Cortex of kidney (tissue), 1 donor: ENCODE results near the gene FPGS.
"Not testable (repeated sequence)": the region's sequence is repeated elsewhere in the genome, so short reads cannot be mapped to it uniquely, and the experiment has no call there.

Experiments
- DNase-seq: peaks from one replicate; lab custom pipeline; 2025; lab: John Stamatoyannopoulos, UW

The FPGS gene

DNA sequence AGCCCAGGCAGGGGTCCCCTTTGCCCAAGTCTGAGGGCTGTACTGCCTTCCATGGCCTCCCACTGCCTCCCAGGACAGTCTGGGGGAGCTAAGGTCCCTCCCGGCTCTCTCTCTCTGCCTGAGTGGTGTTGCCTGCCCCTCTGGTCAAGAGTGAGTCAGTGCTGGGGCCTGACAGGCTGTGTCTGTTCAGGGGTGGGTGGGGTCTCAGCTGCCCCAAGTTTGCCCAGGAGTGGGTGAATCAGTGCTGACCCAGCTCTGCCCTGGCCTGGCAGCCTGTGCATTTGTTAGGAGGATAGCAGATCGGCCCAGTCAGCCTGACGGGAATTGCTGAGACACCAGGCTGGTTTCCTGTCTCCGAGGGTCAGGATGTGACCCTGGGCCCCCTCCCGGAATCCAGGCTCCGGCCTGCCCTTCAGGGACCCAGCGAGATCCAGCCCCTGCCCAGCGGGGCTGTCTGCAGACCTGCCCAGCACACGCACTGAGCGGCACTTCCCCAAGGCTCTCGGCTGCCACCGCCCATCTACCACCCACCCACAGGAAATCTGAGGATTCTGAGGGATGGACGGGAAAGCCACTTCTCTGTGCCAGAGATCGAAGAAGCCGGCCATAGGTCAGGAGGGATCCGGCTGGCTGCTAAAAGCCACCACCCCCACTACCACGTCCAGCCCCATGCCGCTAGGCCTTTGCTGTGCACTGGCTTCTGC lies 35.8 kb downstream of the FPGS start:
- DNase-seq = no peak

- no peak for DNase-seq
Observed at GRCh38 chr9:127841087-127841835, 38.6 kb downstream of the FPGS start.

GRCh38 chr9:127844821-127845359 lies 42.2 kb downstream of the FPGS start:
- DNase-seq = no peak

GRCh38 chr9:127845619-127846018 lies 42.9 kb downstream of the FPGS start:
- DNase-seq = not testable (repeated sequence)

- DNase-seq = no peak
Observed at GRCh38 chr9:127846443-127847177, 43.9 kb downstream of the FPGS start.

- no peak for DNase-seq
Observed at GRCh38 chr9:127847178-127847510, 44.5 kb downstream of the FPGS start.

DNA sequence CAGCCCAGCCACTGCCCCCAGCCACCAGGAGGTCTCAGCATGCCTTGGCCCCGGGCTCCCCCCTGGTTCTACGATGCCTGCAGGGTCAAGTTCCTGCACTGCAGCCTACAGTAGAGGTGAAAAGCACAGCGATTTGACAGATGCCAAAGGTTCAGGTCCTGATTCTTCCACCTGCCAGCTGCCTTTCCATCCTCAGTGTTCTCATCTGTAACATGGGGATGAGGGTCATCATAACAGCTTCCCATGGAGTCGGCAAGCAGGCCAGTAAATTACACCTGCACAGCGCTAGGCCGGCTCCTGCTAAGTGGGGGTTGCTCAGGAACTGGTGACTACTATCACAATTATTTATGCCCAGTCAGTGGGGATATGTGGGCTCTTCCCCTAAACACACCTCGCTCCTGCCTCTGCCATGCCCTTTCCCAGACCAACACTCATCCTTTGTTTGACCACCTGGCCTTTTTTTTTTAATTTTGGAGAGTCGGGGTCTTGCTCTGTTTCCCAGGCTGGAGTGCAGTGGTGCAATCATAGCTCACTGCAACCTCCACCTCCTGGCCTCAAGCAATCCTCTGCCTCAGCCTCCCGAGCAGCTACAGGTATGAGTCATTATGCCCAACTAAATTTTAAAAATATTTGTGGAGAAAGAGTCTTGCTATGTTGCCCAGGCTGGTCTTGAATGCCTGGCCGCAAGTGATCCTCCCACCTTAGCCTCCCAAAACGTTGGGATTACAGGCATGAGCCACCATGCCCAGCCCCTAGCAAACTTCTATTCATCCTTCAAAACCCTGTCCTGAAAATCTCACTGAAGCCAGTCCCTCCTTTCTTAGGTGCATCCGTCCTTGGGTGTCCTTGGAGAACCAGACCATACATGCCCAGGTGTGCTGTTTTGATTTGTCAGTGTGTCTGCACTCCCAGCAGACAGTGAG lies 45.4 kb downstream of the FPGS start:
- no peak for DNase-seq

GRCh38 chr9:127848756-127849504 lies 46.2 kb downstream of the FPGS start:
- DNase-seq = no peak

- no peak for DNase-seq
Observed at GRCh38 chr9:127850286-127850830, 47.7 kb downstream of the FPGS start.

GRCh38 chr9:127852829-127853228 lies 50.1 kb downstream of the FPGS start:
- DNase-seq = no peak

DNA sequence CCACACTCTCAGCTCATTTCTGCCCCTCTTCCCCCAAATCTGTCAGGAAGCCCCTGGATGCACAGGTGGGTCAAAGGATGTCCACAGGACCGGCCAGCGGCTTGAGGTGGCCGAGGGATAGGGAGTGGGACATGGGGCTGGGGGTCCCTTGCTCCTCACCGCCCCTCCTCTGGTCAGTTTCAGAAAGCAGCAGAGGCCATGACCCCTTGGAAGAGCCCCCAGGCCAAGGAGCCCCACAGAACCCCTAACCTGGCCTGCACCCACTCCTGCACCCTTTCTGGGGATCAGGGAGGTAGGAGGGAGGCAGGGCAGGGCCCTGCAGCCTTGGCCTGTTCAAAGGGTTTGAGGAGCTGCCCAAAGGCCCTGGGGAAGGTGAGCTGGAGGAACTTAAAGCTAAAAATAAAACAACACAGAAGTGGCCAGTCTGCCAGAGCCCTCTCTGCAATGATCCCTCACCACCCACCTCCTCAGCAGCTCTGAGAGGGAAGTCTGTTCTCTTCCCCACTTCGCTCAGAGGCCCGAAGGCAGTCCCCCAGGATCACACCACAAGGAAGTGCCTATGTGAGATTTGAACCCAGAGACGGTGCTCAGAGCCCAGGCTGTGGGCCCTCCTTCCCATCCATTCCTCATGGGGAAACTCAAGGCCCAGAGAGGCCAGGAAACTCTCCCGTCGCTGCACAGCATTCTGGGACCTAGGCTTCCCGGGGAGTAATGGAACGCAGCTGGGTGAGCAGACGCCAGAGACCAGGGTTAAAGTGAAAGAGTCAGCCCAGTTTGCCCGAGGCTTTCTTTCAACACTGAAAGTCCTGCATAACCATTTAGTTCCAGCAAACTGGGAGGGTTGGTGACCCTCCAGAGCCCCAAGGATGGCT lies 50.9 kb downstream of the FPGS start:
- DNase-seq = no peak

DNA sequence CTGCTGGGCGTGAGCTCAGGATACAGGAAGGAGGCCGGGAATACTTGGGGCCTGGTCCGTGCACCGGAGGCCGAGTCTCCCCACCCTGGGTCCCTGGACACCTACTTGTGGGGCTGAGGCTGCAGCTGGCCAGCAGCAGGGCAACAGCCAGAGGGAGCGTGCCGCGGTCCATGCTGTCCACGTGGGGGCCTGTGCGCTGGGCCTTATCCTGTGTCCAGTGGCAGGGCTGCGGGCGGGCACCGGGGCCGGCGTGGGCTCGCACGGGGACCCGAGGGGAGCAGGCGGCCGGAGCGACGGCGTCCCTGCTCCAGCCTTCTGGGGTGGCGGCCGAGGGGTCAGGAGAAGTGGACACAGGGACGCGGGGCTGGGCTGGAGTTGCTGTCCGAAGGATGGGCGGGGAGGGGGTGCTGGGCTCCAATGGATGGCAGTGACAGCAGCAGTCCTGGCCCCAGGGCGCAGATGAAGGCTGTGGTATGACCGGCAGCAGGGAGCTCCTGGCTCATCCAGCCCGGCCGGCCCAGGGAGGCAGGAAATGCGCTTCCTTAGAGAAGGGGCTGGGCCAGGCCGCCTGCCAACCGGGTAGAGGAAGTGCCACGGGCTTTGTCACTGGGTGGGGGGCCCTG lies 51.6 kb downstream of the FPGS start, which contains the start of gene ENG:
Gene ENG (minus strand): TSS at position 475 of the 623 bp plus-strand sequence. CDS start 303 bp downstream, at position 172.
- no peak for DNase-seq

GRCh38 chr9:127854960-127855359 lies 52.3 kb downstream of the FPGS start:
- no peak for DNase-seq

DNA sequence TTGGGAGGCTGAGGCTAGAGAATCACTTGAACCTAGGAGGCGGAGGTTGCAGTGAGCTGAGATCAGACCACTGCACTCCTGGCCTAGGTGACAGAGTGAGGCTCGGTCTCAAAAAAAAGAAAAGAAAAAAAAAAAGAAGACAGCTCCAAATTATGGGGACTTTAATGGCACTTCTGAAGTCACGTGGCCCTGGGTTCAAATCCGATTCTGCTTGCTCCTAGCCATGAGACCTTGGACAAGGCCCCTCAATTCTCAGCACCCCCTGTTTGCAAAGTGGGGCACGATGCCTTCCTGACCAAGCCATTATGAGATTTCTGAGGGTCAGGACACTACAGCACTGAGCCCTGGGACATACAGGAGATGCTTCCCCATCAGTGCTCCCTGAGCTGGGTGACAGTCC lies 52.8 kb downstream of the FPGS start:
- no peak for DNase-seq

DNA sequence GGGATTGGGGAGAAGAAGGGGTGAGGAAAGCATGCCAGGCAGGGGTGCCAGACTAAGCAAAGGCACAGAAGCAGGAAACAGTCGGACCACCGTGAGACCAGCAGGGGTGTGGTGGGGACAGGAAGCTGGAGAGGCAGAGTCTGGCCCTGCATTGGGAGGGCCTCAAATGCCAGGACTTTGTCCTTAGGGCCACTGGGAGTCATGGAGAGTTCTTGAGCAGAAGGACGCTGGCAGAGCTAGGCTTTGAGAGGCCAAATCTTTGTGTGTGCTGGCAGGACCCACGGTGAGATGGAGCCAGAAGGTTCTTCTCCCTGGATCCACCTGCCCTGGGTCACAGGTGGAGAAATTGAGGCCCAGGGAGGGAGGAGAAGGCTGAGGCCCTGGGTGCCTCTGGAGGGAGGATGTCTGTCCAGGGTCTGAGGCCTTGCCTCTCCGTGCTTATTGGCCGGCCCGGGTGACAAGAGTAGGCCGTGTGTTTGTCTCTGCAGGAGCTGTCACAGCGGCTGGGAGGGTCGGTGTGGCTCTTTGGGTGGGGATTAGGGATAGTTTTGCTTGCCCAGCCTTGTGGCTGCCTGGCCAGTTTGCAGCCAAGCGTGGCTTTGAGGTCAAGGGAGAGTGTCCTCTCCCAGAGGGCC lies 53.5 kb downstream of the FPGS start:
- DNase-seq = no peak

DNA sequence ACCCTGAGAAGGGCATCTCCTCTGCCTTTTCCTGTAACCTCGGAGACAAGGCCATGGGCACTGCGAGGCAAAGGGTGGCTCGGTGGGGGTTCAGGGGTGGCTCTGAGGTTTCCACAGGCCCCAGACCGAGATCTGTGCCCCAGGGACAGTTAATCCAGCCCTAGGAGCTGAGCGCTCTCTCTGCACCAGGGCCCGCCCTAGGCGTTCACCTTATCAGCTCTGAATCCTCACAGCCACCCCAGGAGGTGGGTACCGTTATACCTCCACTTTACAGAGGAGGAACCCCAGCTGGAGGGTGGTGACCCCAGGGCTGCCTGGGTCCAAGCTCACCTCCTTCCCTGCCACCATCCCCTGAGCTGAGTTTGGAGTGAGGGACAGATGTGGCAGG lies 54.0 kb downstream of the FPGS start:
- DNase-seq = no peak

DNA sequence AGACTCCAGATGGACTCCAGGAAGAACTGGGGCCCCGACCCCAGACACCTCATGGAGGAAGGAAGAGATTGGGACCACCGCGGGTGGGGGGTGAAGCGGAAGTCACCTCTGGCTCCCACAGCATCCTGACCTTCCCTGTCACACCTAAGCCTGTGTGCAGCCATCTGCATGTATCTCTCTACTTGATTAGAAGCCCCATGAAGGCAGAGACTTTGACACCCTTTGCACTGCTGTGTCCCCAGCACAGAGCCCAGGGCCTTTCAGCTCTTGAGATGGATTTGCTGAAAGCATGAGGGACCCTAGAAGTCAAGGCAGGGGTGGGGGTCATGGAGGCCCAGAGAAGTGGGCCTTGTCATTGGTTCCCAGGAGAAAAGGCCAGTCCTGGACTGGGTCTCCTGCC lies 54.6 kb downstream of the FPGS start:
- DNase-seq = no peak

DNA sequence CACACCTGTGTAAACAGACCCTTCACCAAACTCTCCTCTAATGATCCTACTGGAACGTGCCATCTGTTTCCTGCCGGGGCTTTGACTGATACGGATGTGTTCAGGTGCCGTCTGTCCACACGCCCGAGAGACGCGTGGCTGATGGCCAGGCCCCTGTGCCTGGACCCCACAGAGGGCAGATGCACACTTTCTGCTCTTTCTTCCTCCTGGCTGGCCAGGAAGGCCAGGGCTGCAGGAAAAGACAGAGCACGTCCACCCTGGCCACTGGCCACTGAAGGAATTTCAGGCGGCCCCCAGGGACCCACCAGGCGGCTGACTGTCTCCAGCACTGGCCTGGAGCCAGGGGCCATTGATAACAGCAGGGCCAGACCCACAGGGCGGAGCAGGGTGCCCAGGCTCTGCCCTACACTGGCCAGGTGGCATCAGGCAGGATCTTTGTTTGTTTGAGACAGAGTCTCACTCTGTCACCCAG lies 55.4 kb downstream of the FPGS start:
- no peak for DNase-seq
